ENCODE results near the gene HNRNPLL.
"Not testable (repeated sequence)": the region's sequence is repeated elsewhere in the genome, so short reads cannot be mapped to it uniquely, and the experiment has no call there.

Gene HNRNPLL

GRCh38 chr2:38602732-38603401 is at the start of gene HNRNPLL:
Gene HNRNPLL (minus strand): TSS chr2:38602928. CDS start chr2:38602626, 302 bp downstream.
- peak; percentile 95 for DNase-seq (ENCODE audit: low read depth in 2 of 2)

DNA sequence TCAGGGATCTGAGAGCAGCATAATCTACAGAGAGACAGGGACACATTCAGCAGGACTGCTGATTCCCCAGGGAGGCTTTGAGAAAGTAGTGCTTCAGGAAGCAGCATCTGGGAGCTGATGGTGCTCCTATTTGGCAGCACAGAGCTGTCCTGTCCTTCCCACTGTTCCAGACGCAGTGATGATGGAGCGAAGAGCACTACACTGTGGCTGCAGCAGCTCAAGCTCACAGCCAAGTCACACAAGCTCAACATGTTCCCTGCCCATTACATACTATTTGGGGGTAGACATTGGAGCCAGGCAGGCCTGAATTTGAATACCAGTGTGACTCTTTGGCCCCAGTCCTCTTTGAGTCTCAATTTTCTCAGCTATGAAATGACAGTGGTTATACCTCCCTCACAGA is 48.0 kb upstream of the HNRNPLL start:
- no peak for DNase-seq (ENCODE audit: low read depth in 2 of 2)

DNA sequence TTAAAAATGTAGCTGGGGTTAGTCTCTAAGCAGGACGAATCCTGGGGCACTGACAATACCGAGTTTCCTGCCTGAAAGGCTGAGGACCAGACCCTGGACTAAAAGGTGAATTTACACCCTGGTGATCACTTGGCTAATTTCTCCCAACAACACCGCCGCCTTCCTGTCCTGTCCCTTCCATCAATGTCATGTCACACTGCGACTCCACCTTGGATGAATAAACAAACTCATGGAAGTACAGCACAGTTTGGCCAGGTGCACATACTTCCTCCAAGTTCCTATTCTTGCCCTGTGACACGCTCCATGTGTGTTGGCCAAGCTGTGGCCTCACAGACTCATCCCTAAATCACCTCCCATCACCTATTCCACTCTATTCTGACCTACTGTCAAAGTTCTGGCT is 47.3 kb upstream of the HNRNPLL start:
- no peak for DNase-seq (ENCODE audit: low read depth in 2 of 2)

DNA sequence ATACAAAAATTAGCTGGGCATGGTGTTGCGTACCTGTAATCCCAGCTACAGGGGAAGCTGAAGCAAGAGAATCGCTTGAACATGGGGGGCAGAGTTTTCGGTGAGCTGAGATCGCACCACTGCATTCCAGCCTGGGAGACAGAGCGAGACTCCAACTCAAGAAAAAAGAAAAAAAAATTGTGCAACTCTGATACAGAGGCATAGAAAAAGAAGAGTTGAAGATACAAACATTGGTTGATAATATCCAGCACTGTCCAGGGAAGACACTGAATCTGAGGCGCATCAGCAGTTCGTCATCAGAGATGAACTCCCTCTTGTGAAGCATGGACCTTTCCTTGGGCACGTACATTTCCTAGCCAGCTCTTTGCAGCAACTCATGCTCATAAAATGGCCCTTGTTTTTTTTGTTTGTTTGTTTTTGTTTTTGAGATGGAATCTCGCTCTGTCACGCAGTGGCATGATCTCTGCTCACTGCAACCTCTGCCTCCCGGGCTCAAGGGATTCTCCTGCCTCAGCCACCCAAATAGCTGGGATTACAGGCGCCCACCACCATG is 46.5 kb upstream of the HNRNPLL start:
- DNase-seq (ENCODE audit: low read depth in 2 of 2) = no peak

- DNase-seq (ENCODE audit: low read depth in 2 of 2) = no peak
These were observed 45.5 kb upstream of the HNRNPLL start for GRCh38 chr2:38648107-38648761.

- DNase-seq (ENCODE audit: low read depth in 2 of 2) = not testable (repeated sequence)
These were observed 41.2 kb upstream of the HNRNPLL start for GRCh38 chr2:38643683-38644511.

- no peak for DNase-seq (ENCODE audit: low read depth in 2 of 2)
These were observed 40.4 kb upstream of the HNRNPLL start for GRCh38 chr2:38643021-38643671.

GRCh38 chr2:38642373-38643017 is 39.8 kb upstream of the HNRNPLL start:
- not testable (repeated sequence) for DNase-seq (ENCODE audit: low read depth in 2 of 2)

DNA sequence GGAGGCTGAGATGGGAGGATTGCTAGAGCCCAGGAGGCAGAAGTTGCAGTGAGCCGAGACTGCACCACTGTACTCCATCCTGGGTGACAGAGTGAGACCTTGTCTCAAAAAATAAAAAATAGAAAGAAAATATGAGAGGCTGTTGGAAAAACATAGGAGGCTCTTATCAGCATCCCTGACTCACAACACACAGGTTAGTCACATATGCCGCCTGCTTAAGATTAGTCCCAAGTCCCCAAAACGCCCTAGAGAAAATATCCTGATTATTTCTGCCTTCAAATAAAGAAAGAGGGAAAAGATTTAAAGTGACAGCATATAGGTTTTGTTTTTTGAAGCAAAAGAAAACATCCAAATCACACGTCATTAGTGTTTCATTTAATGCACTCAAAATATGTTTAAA is 33.3 kb upstream of the HNRNPLL start:
- no peak for DNase-seq (ENCODE audit: low read depth in 2 of 2)

GRCh38 chr2:38635139-38635538 is 32.4 kb upstream of the HNRNPLL start:
- DNase-seq (ENCODE audit: low read depth in 2 of 2) = no peak

DNA sequence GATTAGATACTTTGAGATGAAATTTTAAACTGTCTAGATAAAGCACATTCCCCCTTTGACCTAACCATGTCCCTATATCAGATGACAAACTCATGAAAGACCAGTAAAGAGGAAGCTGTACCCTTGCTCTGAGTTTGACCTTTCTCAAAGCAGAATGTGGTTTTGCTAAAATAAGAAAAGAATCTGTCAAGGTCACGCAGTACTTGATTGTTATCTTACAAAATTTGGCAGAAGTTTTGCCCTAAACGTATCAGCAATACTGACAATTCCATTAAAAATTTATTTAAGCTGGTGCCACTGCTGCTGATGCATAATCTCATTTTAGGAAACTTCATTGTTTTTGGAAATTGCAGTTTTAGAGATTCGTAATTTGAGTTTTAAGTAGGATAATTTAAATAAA is 32.0 kb upstream of the HNRNPLL start:
- DNase-seq (ENCODE audit: low read depth in 2 of 2) = no peak

DNA sequence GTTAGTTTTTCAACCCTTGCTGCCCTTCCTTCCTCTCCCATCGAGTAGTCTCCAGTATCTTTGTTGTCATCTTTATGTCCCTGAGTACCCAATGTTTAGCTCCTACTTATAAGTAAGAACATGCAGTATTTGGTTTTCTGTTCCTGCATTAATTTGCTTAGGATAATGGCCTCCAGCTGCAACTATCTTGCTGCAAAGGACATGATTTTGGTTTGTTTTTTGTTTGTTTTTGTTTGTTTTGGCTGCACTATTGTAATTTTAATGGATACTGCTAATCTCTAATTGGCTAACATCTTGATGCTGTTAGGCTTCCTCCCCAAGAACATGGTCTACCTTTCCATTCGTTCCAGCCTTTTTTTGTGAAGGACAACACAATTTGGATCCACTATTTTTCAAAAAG is 31.2 kb upstream of the HNRNPLL start:
- DNase-seq (ENCODE audit: low read depth in 2 of 2) = no peak

DNA sequence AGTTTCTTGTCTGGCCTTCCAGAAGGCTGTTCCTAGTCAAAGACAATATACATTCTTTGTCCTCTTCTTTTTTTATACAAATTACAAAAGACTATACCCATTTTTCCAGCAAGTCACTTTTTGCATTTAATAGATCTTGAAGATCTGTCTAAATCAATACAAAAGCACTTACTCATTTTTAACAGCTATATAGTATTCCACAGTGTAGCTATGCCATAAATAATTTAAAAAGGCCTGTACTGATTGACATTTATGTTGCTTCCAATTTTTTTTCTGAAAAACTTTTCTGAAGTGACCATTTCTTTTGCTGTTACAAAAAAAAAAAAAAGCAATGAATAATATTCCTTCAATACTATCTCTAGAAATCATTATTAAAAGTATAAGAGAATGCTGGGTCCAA is 30.3 kb upstream of the HNRNPLL start:
- no peak for DNase-seq (ENCODE audit: low read depth in 2 of 2)

- DNase-seq (ENCODE audit: low read depth in 2 of 2) = no peak
These were observed 29.2 kb upstream of the HNRNPLL start for GRCh38 chr2:38631976-38632375.

DNA sequence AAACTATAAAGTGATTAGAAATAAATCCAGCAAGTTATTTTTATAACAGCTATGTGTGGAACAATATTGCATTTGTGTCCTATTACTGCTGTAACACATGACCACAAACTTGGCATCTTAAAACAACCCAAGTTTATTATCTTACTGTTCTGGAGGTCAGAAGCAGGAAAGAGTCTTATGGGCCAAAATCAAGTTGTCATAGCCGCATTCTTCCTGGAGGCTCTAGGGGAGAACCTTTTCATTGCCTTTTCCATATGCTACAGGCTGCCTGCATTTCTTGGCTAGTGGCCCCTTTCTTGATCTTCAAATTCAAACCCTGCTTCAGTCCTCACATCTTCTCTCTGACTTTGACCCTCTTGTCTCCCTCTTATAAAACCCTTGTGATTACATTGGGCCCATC is 27.0 kb upstream of the HNRNPLL start:
- no peak for DNase-seq (ENCODE audit: low read depth in 2 of 2)

- no peak for DNase-seq (ENCODE audit: low read depth in 2 of 2)
These were observed 24.7 kb upstream of the HNRNPLL start for GRCh38 chr2:38627391-38627790.

DNA sequence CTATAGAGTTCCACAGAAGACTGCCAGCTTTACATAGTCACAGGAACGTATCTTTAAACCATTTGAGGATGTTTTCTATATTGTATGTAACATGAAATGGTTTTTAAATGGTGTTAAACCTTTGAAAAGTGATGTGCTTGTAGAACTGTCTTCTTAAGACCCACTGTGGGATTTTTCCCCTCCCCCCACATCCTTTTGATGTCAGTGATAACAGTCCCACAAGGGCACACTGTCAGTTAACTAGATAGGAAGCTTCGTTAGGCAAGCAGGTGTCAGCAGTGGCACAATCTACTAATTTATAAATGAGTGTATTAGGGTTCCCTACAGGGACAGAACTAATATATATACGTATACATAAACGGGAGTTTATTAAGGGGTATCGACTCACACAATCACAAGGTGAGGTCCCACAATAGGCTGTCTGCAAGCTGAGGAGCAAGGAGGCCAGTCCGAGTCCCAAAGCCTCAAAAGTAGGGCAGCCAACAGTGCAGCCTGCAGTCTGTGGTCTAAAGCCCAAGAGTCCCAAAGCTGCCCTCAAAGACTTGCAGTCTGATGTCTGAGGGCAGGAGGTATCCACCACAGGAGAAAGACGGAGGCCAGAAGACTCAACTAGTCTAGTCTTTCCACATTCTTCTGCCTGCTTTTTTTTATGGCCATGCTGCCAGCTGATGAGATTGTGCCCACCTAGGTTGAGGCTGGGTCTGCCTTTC is 23.8 kb upstream of the HNRNPLL start:
- no peak for DNase-seq (ENCODE audit: low read depth in 2 of 2)

GRCh38 chr2:38622210-38622609 is 19.5 kb upstream of the HNRNPLL start:
- no peak for DNase-seq (ENCODE audit: low read depth in 2 of 2)

DNA sequence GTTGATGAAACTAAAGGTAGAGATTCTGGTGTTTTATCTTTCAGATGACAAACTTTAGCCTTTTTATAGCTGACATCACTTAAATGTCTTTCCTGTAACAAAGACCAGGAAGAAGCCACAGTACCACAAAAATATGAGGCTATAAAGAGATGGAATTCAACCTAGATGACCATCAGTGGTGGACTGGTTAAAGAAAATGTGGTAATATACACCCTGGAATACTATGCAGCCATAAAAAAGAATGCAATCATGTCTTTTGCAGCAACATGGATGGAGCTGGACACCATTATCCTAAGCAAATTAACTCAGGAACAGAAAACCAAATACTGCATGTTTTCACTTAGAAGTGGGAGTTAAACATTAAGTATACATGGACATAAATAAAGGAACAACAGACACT is 18.3 kb upstream of the HNRNPLL start:
- DNase-seq (ENCODE audit: low read depth in 2 of 2) = no peak

- no peak for DNase-seq (ENCODE audit: low read depth in 2 of 2)
These were observed 17.7 kb upstream of the HNRNPLL start for GRCh38 chr2:38620282-38620977.
